ENCODE data around the gene MYBBP1A.

MYBBP1A gene

DNA sequence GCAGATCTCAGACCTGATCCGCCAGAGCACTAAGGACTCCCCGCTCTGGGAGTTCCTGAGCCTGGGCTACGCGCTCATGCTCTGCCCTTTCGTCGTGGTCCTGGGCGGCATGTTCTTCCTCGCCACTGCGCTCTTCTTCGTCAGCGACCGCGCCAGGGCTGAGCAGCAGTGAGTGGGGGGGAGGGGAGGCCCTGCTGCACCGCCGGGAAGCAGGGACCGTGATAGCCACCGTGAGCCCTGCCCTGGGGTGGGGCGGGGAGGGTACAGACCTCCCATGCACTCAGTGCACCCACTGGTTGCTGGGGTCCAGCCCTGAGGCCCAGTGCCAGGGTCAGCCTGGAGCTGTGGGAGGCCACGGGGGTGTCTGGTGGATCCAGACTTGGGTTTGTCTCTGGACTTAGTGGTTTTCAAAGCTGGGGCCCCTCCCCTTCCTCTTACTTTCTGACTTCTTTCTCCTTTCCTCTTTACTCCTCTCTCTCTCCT is 18.9 kb downstream of the MYBBP1A start:
- no peak for DNase-seq (ENCODE audit: low read depth, low spot score)
- Histone ChIP-seq H3K9me3 (ENCODE audit: control insufficient read depth, insufficient read depth, low read length) (no peaks in the 10 kb centered on the region), H3K36me3 (ENCODE audit: control insufficient read depth, insufficient read depth, low read length) (peaks cover 29% of the 10 kb centered on the region), H3K27ac (ENCODE audit: low read length) (no peak overlapping the region), H3K4me1 (ENCODE audit: control insufficient read depth, insufficient read depth, low read length) (peaks cover 6% of the 10 kb centered on the region), H3K27me3 (ENCODE audit: control insufficient read depth, insufficient read depth, low read length) (no peaks in the 10 kb centered on the region), H3K4me3 (ENCODE audit: low read length) (no peak overlapping the region; the same call in 1 of the 2 replicates)
- WGBS (ENCODE audit: insufficient coverage, insufficient read length), result no CpG with 5 or more reads among the region's 19 CpGs

DNA sequence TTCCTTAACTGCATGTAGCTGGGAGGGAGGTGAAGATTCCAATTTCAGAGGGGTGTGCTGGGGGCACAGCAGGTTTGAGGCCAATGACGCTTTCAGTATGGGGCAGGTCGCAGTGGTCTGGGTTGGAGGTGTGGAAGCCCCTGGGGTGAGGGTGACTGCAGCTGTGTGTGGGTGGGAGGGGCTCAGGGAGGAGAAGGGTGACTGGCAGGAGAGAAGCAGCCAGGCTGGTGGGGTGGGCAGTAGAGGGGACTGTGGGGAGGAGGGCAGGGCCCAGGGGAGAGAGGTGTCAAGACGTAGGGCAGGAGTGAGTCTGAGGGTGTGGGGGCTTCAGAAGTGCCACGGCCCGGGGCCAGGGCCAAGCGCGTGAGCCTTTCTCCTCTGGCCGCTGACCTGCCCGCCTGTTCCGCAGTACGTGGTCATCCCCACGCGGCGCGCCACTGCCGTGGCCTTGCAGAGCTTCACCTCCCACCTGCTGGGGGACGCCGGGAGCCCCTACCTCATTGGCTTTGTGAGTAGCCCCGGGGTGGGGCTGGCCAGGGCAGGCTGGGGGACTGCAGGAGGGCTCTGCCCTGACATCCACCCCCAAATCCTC is 19.4 kb downstream of the MYBBP1A start:
- no peak for DNase-seq (ENCODE audit: low read depth, low spot score)
- Histone ChIP-seq H3K27ac (ENCODE audit: low read length) (no peak overlapping the region), H3K36me3 (ENCODE audit: control insufficient read depth, insufficient read depth, low read length) (peaks cover 24% of the 10 kb centered on the region), H3K9me3 (ENCODE audit: control insufficient read depth, insufficient read depth, low read length) (no peaks in the 10 kb centered on the region), H3K4me1 (ENCODE audit: control insufficient read depth, insufficient read depth, low read length) (peaks cover 6% of the 10 kb centered on the region), H3K27me3 (ENCODE audit: control insufficient read depth, insufficient read depth, low read length) (no peaks in the 10 kb centered on the region), H3K4me3 (ENCODE audit: low read length) (no peak overlapping the region)
- no CpG with 5 or more reads among the region's 19 CpGs for WGBS (ENCODE audit: insufficient coverage, insufficient read length)

GRCh38 chr17:4534928-4535666 is 20.1 kb downstream of the MYBBP1A start:
- H3K36me3 ChIP-seq (ENCODE audit: control insufficient read depth, insufficient read depth, low read length), result peaks cover 19% of the 10 kb centered on the region
- H3K4me1 ChIP-seq (ENCODE audit: control insufficient read depth, insufficient read depth, low read length), result peaks cover 6% of the 10 kb centered on the region
- no peak overlapping the region for H3K27ac ChIP-seq (ENCODE audit: low read length)
- H3K9me3 ChIP-seq (ENCODE audit: control insufficient read depth, insufficient read depth, low read length), result no peaks in the 10 kb centered on the region
- DNase-seq (ENCODE audit: low read depth, low spot score), result no peak
- no peak overlapping the region for H3K4me3 ChIP-seq (ENCODE audit: low read length)
- H3K27me3 ChIP-seq (ENCODE audit: control insufficient read depth, insufficient read depth, low read length), result no peaks in the 10 kb centered on the region
- no CpG with 5 or more reads among the region's 27 CpGs for WGBS (ENCODE audit: insufficient coverage, insufficient read length)

DNA sequence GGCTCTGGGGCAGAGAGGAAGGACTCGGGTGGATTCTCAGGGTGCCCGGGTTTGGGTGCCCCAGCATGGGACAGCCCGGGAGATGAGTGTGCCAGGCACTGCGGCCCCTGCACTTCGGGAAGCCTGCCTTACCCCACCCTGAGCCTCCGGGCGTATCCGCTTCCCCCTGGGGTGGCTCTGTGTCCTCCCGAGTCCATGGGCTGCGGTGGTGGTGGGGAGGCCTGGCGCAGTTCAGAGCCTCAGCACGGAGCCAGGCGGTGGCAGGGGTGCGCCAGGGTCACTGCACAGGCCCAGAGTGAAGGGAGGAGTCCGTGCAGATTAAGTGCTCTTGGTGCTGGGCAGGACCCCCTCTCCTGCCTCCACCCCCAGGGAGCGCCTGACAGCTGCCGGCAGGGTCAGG is 20.7 kb downstream of the MYBBP1A start:
- Histone ChIP-seq H3K4me3 (ENCODE audit: low read length) (no peak overlapping the region), H3K4me1 (ENCODE audit: control insufficient read depth, insufficient read depth, low read length) (peaks cover 6% of the 10 kb centered on the region), H3K36me3 (ENCODE audit: control insufficient read depth, insufficient read depth, low read length) (peaks cover 13% of the 10 kb centered on the region), H3K9me3 (ENCODE audit: control insufficient read depth, insufficient read depth, low read length) (no peaks in the 10 kb centered on the region), H3K27ac (ENCODE audit: low read length) (no peak overlapping the region), H3K27me3 (ENCODE audit: control insufficient read depth, insufficient read depth, low read length) (no peaks in the 10 kb centered on the region)
- DNase-seq (ENCODE audit: low read depth, low spot score), result no peak
- WGBS (ENCODE audit: insufficient coverage, insufficient read length), result no CpG with 5 or more reads among the region's 17 CpGs

DNA sequence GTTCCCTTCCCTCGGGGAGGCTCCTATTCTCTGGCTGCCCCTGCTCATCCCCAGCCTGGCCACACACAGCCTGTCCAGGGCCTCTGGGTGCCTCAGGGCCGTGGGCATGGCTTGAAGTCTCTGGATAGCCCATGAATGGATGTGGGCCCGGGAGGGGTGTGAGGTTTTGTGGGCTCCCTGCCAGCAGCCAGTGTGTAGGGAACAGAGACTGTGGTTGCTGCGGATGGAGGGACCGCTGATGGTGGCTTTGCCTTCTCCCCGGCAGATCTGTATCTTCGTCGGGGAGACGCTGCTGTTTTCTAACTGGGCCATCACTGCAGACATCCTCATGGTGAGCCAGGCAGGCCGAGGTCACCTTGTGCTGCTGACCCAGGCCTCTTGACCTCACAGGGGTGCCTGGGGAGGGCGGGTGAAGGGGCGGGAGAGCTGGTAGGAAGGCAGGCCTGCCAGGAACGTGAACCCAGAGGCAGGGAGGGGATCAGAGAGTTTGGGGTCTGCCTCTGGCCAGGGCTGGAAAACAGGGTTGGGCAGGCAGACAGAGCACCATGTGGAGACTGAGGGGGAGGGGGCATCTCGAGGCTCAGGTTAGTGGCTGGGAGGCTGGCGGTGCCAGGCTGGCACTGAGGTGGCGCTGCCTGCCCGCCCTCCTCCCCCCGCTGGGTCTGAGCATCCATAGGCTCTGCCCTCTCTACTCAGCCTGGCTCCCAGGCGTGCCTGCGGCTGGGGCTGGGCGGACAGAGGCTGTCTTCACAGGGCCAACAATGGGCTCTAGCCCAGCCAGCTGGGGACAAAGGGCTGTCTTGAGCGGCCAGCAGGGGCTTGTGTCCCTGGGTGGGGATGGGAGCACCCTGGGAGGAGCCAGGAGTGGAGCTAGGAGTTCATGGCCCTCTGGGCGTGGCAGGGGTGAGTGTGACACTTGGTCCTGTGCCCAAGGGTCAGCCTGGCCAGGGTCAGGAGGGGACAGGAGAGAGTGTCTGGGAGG is 21.4 kb downstream of the MYBBP1A start:
- no peak overlapping the region for H3K4me3 ChIP-seq (ENCODE audit: low read length)
- no peak for DNase-seq (ENCODE audit: low read depth, low spot score)
- no peaks in the 10 kb centered on the region for H3K9me3 ChIP-seq (ENCODE audit: control insufficient read depth, insufficient read depth, low read length)
- no peak overlapping the region for H3K27ac ChIP-seq (ENCODE audit: low read length)
- H3K36me3 ChIP-seq (ENCODE audit: control insufficient read depth, insufficient read depth, low read length), result peaks cover 8% of the 10 kb centered on the region; the same call in 1 of the 2 replicates
- peaks cover 6% of the 10 kb centered on the region for H3K4me1 ChIP-seq (ENCODE audit: control insufficient read depth, insufficient read depth, low read length)
- no CpG with 5 or more reads among the region's 23 CpGs for WGBS (ENCODE audit: insufficient coverage, insufficient read length)
- no peaks in the 10 kb centered on the region for H3K27me3 ChIP-seq (ENCODE audit: control insufficient read depth, insufficient read depth, low read length)

DNA sequence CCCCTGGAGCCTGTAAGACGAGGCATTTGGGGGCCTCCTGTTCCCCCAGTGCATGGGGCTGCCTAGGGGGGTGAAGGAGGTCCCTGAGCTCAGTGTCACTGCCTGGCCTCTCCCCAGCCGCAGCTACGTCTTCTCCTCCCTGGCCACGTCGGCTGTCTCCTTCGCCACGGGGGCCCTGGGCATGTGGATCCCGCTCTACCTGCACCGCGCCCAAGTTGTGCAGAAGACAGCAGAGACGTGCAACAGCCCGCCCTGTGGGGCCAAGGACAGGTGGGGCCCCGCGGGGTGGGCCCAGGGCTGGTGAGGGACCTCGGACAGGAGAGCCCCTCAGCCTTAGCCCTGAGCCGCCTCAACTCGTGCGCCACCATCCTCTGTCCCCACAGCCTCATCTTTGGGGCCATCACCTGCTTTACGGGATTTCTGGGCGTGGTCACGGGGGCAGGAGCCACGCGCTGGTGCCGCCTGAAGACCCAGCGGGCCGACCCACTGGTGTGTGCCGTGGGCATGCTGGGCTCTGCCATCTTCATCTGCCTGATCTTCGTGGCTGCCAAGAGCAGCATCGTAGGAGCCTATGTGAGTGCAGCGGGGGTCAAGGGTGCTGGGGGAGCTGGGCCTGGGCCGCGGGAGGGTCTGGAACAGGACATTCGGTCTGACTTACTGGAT is 22.2 kb downstream of the MYBBP1A start:
- Histone ChIP-seq H3K27me3 (ENCODE audit: control insufficient read depth, insufficient read depth, low read length) (no peaks in the 10 kb centered on the region), H3K36me3 (ENCODE audit: control insufficient read depth, insufficient read depth, low read length) (peaks cover 4% of the 10 kb centered on the region; the same call in 1 of the 2 replicates), H3K27ac (ENCODE audit: low read length) (no peak overlapping the region), H3K9me3 (ENCODE audit: control insufficient read depth, insufficient read depth, low read length) (no peaks in the 10 kb centered on the region), H3K4me3 (ENCODE audit: low read length) (no peak overlapping the region), H3K4me1 (ENCODE audit: control insufficient read depth, insufficient read depth, low read length) (peaks cover 6% of the 10 kb centered on the region)
- no CpG with 5 or more reads among the region's 33 CpGs for WGBS (ENCODE audit: insufficient coverage, insufficient read length)
- DNase-seq (ENCODE audit: low read depth, low spot score), result no peak

- WGBS (ENCODE audit: insufficient coverage, insufficient read length), result no CpG with 5 or more reads among the region's 17 CpGs
- H3K27ac ChIP-seq (ENCODE audit: low read length), result no peak overlapping the region
- H3K27me3 ChIP-seq (ENCODE audit: control insufficient read depth, insufficient read depth, low read length), result no peaks in the 10 kb centered on the region
- H3K4me3 ChIP-seq (ENCODE audit: low read length), result no peak overlapping the region
- no peaks in the 10 kb centered on the region for H3K9me3 ChIP-seq (ENCODE audit: control insufficient read depth, insufficient read depth, low read length)
- no peaks in the 10 kb centered on the region for H3K36me3 ChIP-seq (ENCODE audit: control insufficient read depth, insufficient read depth, low read length)
- no peak for DNase-seq (ENCODE audit: low read depth, low spot score)
- H3K4me1 ChIP-seq (ENCODE audit: control insufficient read depth, insufficient read depth, low read length), result peaks cover 6% of the 10 kb centered on the region
Observed at GRCh38 chr17:4531988-4532736, 23.0 kb downstream of the MYBBP1A start.

DNA sequence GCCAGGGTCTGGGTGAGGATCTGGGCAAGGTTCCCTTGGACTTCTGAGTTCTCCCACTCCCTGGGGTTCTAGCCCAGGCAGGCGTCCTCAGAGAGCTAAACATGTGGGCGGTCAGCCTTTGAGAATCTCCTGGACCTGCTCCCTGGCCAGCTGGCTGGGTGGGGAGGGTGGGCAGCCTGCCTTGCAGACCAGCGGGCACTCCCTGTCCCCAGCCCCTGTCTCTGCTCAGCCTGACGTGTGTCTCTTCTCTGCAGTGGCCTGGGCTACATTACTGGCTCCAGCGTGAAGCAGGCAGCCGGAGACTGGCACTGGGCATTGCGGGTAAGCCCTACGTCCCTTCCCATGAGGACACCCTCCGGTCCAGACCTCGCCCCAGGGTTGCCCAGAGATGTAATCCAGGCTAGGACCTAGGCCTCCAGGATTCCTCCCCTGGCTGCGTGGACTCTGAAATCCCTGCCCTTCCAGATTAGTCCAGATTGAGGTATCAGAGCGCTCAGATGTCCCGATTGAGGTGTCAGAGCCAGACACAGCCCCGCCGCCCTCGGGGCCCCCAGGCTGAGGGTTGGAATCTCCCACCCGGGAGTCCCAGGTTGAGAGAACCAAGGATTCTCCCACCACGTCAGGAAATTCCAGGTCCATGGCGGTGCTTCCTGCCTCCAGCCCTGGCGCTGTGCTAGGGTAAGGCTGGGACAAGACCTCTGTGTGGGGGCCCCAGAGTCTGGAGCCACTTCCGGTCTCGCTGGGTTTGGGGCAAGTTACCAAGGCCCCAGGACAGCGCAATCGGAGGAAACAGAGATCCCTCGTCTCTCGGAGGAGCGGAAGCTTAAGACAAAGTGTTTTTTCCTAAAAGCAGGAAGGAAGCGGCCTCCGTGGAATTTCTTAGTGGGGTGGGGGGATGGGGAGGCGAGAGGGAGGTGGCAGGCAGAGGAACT is 24.1 kb downstream of the MYBBP1A start:
- Histone ChIP-seq H3K27ac (ENCODE audit: low read length) (no peak overlapping the region), H3K36me3 (ENCODE audit: control insufficient read depth, insufficient read depth, low read length) (no peaks in the 10 kb centered on the region), H3K4me3 (ENCODE audit: low read length) (no peak overlapping the region), H3K4me1 (ENCODE audit: control insufficient read depth, insufficient read depth, low read length) (peaks cover 6% of the 10 kb centered on the region), H3K9me3 (ENCODE audit: control insufficient read depth, insufficient read depth, low read length) (no peaks in the 10 kb centered on the region), H3K27me3 (ENCODE audit: control insufficient read depth, insufficient read depth, low read length) (no peaks in the 10 kb centered on the region)
- DNase-seq (ENCODE audit: low read depth, low spot score), result no peak
- no CpG with 5 or more reads among the region's 30 CpGs for WGBS (ENCODE audit: insufficient coverage, insufficient read length)
